Loucy (cell line): ENCODE measurements around the gene ZIM2.

Source experiments
- H2AFZ ChIP-seq: fragments of 200-600 bp; sonication (generic); 2 replicates; pipeline ENCODE4 v1.6.0; 2016; ENCODE audit warnings: antibody characterized with exemption, mild to moderate bottlenecking, low read length, moderate library complexity
- H3F3A ChIP-seq: fragments of 200-600 bp; 2 replicates; pipeline ENCODE4 v1.6.0; 2016; ENCODE audit warnings: antibody characterized with exemption, low read depth, mild to moderate bottlenecking
- H3K27me3 ChIP-seq: fragments of 200-600 bp; sonication (generic); 2 replicates; pipeline ENCODE4 v1.6.1; 2014; ENCODE audit warnings: low read length, mild to moderate bottlenecking; ENCODE audit not compliant: insufficient read depth, poor library complexity, severe bottlenecking
- H3K36me3 ChIP-seq: fragments of 200-600 bp; sonication (generic); 2 replicates; pipeline ENCODE4 v1.6.1; 2016; ENCODE audit warnings: low read length; ENCODE audit not compliant: insufficient read depth
- H3K4me1 ChIP-seq: fragments of 200-600 bp; sonication (generic); 2 replicates; pipeline ENCODE4 v1.5.1; 2014; ENCODE audit warnings: low read length, mild to moderate bottlenecking; ENCODE audit not compliant: insufficient read depth, poor library complexity, severe bottlenecking
- H3K4me2 ChIP-seq: fragments of 200-600 bp; sonication (generic); 2 replicates; pipeline ENCODE4 v1.6.0; 2014; ENCODE audit warnings: antibody characterized with exemption, low read length, low read depth, mild to moderate bottlenecking; ENCODE audit not compliant: poor library complexity, severe bottlenecking
- H3K4me3 ChIP-seq: fragments of 200-600 bp; sonication (generic); 2 replicates; pipeline ENCODE4 v1.5.1; 2014; ENCODE audit warnings: low read length, mild to moderate bottlenecking, mixed read lengths; ENCODE audit not compliant: poor library complexity, severe bottlenecking
- H3K79me2 ChIP-seq: fragments of 200-600 bp; sonication (generic); 2 replicates; pipeline ENCODE4 v1.6.1; 2014; ENCODE audit warnings: low read length; ENCODE audit not compliant: insufficient read depth
- H3K9ac ChIP-seq: fragments of 200-600 bp; sonication (generic); 2 replicates; pipeline ENCODE4 v1.6.0; 2014; ENCODE audit warnings: mild to moderate bottlenecking, low read depth, low read length, moderate library complexity; ENCODE audit not compliant: poor library complexity, severe bottlenecking
- H3K9me2 ChIP-seq: fragments of 200-600 bp; sonication (generic); replicated peaks from 2 replicates; pipeline ENCODE4 v1.6.1; 2016; ENCODE audit warnings: low read depth, low read length, mixed read lengths
- H3K9me3 ChIP-seq: fragments of 200-600 bp; sonication (generic); 2 replicates; pipeline ENCODE4 v1.6.1; 2014; ENCODE audit warnings: mild to moderate bottlenecking, antibody characterized with exemption, low read length, low read depth; ENCODE audit not compliant: insufficient read depth
- H4K20me1 ChIP-seq: fragments of 200-600 bp; sonication (generic); 2 replicates; pipeline ENCODE4 v1.6.0; 2014; ENCODE audit warnings: antibody characterized with exemption, low read length, mild to moderate bottlenecking; ENCODE audit not compliant: insufficient read depth, poor library complexity, severe bottlenecking
- CTCF ChIP-seq: fragments of 200-600 bp; sonication (generic); conservative IDR thresholded peaks from 2 replicates; pipeline ENCODE4 v1.5.1; 2014; ENCODE audit warnings: mild to moderate bottlenecking, antibody characterized with exemption, low read length
- EZH2phosphoT487 ChIP-seq: fragments of 200-600 bp; IDR thresholded peaks from 2 replicates; pipeline ENCODE4 v1.6.1; 2018; ENCODE audit warnings: antibody characterized with exemption, mild to moderate bottlenecking, moderate library complexity, borderline replicate concordance

ZIM2 gene

GRCh38 chr19:56868446-56868845 lies 27.9 kb upstream of the ZIM2 start:
- Histone ChIP-seq H3K9me2 (no peaks in the 10 kb centered on the region), H3K79me2 (no peaks in the 10 kb centered on the region), H4K20me1 (no peaks in the 10 kb centered on the region), H3K4me1 (no peaks in the 10 kb centered on the region), H3K36me3 (no peaks in the 10 kb centered on the region), H3K4me3 (no peak overlapping the region), H3K27me3 (no peaks in the 10 kb centered on the region), H3F3A (no peaks in the 10 kb centered on the region), H3K4me2 (no peak overlapping the region), H3K9ac (no peak overlapping the region), H3K9me3 (peaks cover 5% of the 10 kb centered on the region; the same call in 1 of the 2 replicates), H2AFZ (no peak overlapping the region)
- TF ChIP-seq EZH2phosphoT487 (no peak), CTCF (no peak)

GRCh38 chr19:56866538-56866937 lies 26.0 kb upstream of the ZIM2 start:
- no peak overlapping the region for H3K4me3 ChIP-seq
- H3K4me2 ChIP-seq, result no peak overlapping the region
- H3K9me3 ChIP-seq, result peaks cover 5% of the 10 kb centered on the region; the same call in 1 of the 2 replicates
- H3K79me2 ChIP-seq, result no peaks in the 10 kb centered on the region
- no peaks in the 10 kb centered on the region for H3K9me2 ChIP-seq
- TF ChIP-seq EZH2phosphoT487 (no peak), CTCF (no peak)
- no peak overlapping the region for H2AFZ ChIP-seq
- no peaks in the 10 kb centered on the region for H4K20me1 ChIP-seq
- H3K36me3 ChIP-seq, result no peaks in the 10 kb centered on the region
- H3K4me1 ChIP-seq, result no peaks in the 10 kb centered on the region
- no peaks in the 10 kb centered on the region for H3K27me3 ChIP-seq
- no peaks in the 10 kb centered on the region for H3F3A ChIP-seq
- no peak overlapping the region for H3K9ac ChIP-seq

GRCh38 chr19:56864443-56865125 lies 24.1 kb upstream of the ZIM2 start:
- no peak overlapping the region for H3K4me2 ChIP-seq
- H4K20me1 ChIP-seq, result no peaks in the 10 kb centered on the region
- no peaks in the 10 kb centered on the region for H3K36me3 ChIP-seq
- peaks cover 5% of the 10 kb centered on the region; the same call in 1 of the 2 replicates for H3K9me3 ChIP-seq
- no peak for TF ChIP-seq EZH2phosphoT487
- no peak for TF ChIP-seq CTCF
- no peaks in the 10 kb centered on the region for H3K79me2 ChIP-seq
- no peaks in the 10 kb centered on the region for H3K27me3 ChIP-seq
- no peak overlapping the region for H3K4me3 ChIP-seq
- H2AFZ ChIP-seq, result no peak overlapping the region
- H3K9me2 ChIP-seq, result no peaks in the 10 kb centered on the region
- no peaks in the 10 kb centered on the region for H3F3A ChIP-seq
- no peak overlapping the region for H3K9ac ChIP-seq
- no peaks in the 10 kb centered on the region for H3K4me1 ChIP-seq
